ENCODE results near the gene PRDM11. TPM values are rescaled to one million over a fixed set of nuclear protein-coding genes. Genes with fewer than 3 reads are reported as not detected.
A peak's percentile ranks its signal among the peaks of the same experiment; 100 is the strongest.

The PRDM11 gene
- total and polyA plus RNA-seq, 7 experiments from 2014 or later, result 0.44 to 8.8 (median 5.7) TPM

DNA sequence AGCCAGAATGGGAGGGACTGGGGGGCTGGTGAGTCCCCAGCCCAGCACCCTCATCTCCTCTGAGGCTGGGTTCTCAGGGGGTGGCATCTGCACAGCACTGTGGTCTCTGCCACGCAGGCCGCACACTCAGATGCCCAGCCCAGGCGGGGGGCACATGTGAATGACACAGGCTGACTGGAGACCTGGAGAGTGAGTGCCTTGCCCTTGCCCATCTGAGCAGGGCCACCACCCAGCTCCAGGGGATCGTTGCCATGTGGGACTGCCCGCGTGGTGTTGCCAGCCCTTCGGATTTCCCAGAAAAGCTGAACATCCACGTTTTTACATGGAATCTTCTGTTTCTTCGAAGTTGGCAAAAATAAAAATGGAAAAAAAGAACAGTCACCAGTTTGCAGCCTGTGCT, 18.9 kb downstream of the PRDM11 start:
- intact Hi-C loops (cut with micrococcal nuclease), result no loop called here

DNA sequence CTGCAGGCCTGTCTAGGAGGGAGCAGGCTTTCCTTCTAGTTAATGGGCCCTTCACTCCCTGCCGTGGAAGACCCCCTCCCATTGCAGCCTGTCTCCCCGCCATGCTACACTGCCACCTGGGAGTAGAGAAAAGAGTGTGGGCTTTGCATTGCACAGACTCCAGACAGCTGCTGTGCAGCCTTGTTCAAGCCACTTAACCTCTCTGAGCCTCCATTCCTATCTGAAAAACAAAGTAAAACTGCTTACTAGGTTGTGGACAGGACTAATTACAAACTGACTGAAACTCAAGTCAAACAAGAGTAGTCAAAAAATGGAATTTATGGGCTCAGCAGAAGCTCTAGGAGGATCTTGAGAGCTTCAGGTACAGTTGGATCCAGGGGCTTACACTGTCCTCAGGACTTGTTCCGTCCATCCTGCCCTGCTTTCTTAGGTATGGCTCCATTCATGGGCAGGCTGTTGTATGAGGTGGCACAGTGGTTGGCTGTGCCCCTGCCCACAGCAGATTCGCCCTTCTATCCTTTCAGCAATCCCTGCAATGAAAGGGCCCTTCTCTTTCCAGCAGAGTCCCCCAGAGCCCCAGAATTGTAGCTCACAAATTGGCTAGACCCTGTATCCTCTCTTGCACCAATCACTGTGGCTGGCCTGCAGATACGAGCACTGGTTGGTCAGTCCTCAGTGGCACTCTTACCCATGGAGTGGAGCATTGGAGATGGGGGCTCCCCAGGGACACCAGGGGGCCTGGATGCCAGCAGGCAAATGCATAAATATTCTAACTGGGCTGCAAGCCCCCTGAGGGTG, 19.6 kb downstream of the PRDM11 start:
- Histone ChIP-seq H3K9me3 (ENCODE audit: control insufficient read depth in 2 of 3, low read length in 3 of 3) (no peaks in the 10 kb centered on the region), H3K27me3 (ENCODE audit: control insufficient read depth in 2 of 2, insufficient read depth in 2 of 2, low read length in 2 of 2) (no peaks in the 10 kb centered on the region), H3K36me3 (ENCODE audit: control insufficient read depth in 2 of 3, insufficient read depth in 3 of 3, low read length in 3 of 3) (no peaks in the 10 kb centered on the region), H3K4me3 (ENCODE audit: low read length) (no peak overlapping the region), H3K27ac (ENCODE audit: low read depth, low read length) (no peak overlapping the region), H3K4me1 (ENCODE audit: control insufficient read depth in 2 of 2, insufficient read depth in 2 of 2, low read length in 2 of 2) (no peaks in the 10 kb centered on the region)
- CTCF ChIA-PET, result no interaction called here
- Mint-ChIP-seq H3K9me3 (no peaks in the 10 kb centered on the region), H3K27ac (no peak overlapping the region), H3K4me1 (peaks cover 0 to 11% (median 6%) of the 10 kb centered on the region in 7 donors), H3K27me3 (peaks cover 0 to 5% (median 0%) of the 10 kb centered on the region in 5 donors), H3K36me3 (peaks cover 0 to 4% (median 0%) of the 10 kb centered on the region in 5 donors), H3K4me3 (no peak overlapping the region)
- no peak for ATAC-seq
- no peak for DNase-seq
- POLR2A ChIA-PET, result no interaction called here
- intact Hi-C loops (cut with micrococcal nuclease), result no loop called here

More for the DNA sequence above, 18.9 kb downstream of the PRDM11 start:
- Histone ChIP-seq H3K4me1 (ENCODE audit: control insufficient read depth in 2 of 2, insufficient read depth in 2 of 2, low read length in 2 of 2) (no peaks in the 10 kb centered on the region), H3K27me3 (ENCODE audit: control insufficient read depth in 2 of 2, insufficient read depth in 2 of 2, low read length in 2 of 2) (no peaks in the 10 kb centered on the region), H3K9me3 (ENCODE audit: control insufficient read depth in 2 of 3, low read length in 3 of 3) (no peaks in the 10 kb centered on the region), H3K36me3 (ENCODE audit: control insufficient read depth in 2 of 3, insufficient read depth in 3 of 3, low read length in 3 of 3) (no peaks in the 10 kb centered on the region), H3K4me3 (ENCODE audit: low read length) (no peak overlapping the region), H3K27ac (ENCODE audit: low read depth, low read length) (no peak overlapping the region)
- ATAC-seq (no peak), DNase-seq (no peak)
- Mint-ChIP-seq H3K4me3 (no peak overlapping the region), H3K9me3 (no peaks in the 10 kb centered on the region), H3K4me1 (peaks cover 0 to 9% (median 4%) of the 10 kb centered on the region in 7 donors), H3K27me3 (peaks cover 0 to 3% (median 0%) of the 10 kb centered on the region in 5 donors), H3K36me3 (peaks cover 0 to 4% (median 0%) of the 10 kb centered on the region in 5 donors), H3K27ac (peak overlapping the region in 1 of 9 donors; percentile 47)
- POLR2A ChIA-PET, result no interaction called here
- CTCF ChIA-PET, result no interaction called here

DNA sequence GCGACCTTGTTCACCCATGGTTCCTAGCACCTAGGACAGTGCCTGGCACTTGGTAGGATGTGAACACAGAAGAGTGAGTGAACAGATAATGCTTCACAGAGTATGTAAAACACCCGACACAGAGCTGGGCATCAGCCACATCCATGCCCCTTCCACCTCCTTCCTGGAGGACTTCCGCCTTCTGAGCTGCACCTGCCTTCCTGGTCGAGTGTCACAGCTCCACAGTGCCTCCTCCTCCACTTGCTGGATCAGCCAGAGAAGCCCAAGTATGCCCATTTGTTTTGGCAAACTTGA, 20.1 kb downstream of the PRDM11 start:
- Histone ChIP-seq H3K9me3 (ENCODE audit: control insufficient read depth in 2 of 3, low read length in 3 of 3) (no peaks in the 10 kb centered on the region), H3K27ac (ENCODE audit: low read depth, low read length) (no peak overlapping the region), H3K4me3 (ENCODE audit: low read length) (no peak overlapping the region), H3K27me3 (ENCODE audit: control insufficient read depth in 2 of 2, insufficient read depth in 2 of 2, low read length in 2 of 2) (no peaks in the 10 kb centered on the region), H3K4me1 (ENCODE audit: control insufficient read depth in 2 of 2, insufficient read depth in 2 of 2, low read length in 2 of 2) (no peaks in the 10 kb centered on the region), H3K36me3 (ENCODE audit: control insufficient read depth in 2 of 3, insufficient read depth in 3 of 3, low read length in 3 of 3) (no peaks in the 10 kb centered on the region)
- ChIA-PET POLR2A (no interaction called here), CTCF (no interaction called here)
- peaks cover 0 to 4% (median 0%) of the 10 kb centered on the region in 5 donors for H3K36me3 Mint-ChIP-seq
- H3K27ac Mint-ChIP-seq, result no peak overlapping the region
- intact Hi-C loops (cut with micrococcal nuclease), result no loop called here
- ATAC-seq, result no peak
- H3K4me1 Mint-ChIP-seq, result peaks cover 0 to 11% (median 6%) of the 10 kb centered on the region in 7 donors
- no peak overlapping the region for H3K4me3 Mint-ChIP-seq
- H3K9me3 Mint-ChIP-seq, result no peaks in the 10 kb centered on the region
- DNase-seq, result no peak
- peaks cover 0 to 5% (median 0%) of the 10 kb centered on the region in 5 donors for H3K27me3 Mint-ChIP-seq

DNA sequence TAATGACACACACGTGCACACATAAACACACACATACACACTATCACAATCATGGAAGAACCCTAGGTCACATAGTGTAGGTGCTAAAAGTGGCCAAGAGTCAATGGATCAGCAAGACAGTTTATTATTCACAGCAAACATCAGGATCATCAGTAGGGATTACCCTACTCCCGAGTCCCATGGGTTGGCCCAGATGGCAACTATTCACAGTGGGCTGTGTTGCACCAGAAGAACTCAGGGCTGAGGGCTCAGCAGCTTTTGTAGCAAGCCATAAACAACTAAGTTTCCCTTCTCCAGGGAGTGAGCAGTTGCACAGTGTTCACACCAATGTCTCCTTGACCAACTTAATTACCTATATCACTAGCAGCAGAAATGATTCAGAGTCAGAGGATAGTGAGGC, 20.8 kb downstream of the PRDM11 start:
- no peaks in the 10 kb centered on the region for H3K9me3 Mint-ChIP-seq
- no peaks in the 10 kb centered on the region for H3K36me3 ChIP-seq (ENCODE audit: control insufficient read depth in 2 of 3, insufficient read depth in 3 of 3, low read length in 3 of 3)
- ChIA-PET CTCF (no interaction called here), POLR2A (no interaction called here)
- no peak for DNase-seq
- H3K9me3 ChIP-seq (ENCODE audit: control insufficient read depth in 2 of 3, low read length in 3 of 3), result no peaks in the 10 kb centered on the region
- no peaks in the 10 kb centered on the region for H3K27me3 ChIP-seq (ENCODE audit: control insufficient read depth in 2 of 2, insufficient read depth in 2 of 2, low read length in 2 of 2)
- H3K27ac ChIP-seq (ENCODE audit: low read depth, low read length), result no peak overlapping the region
- peaks cover 0 to 4% (median 0%) of the 10 kb centered on the region in 5 donors for H3K36me3 Mint-ChIP-seq
- peaks cover 0 to 11% (median 6%) of the 10 kb centered on the region in 7 donors for H3K4me1 Mint-ChIP-seq
- H3K4me1 ChIP-seq (ENCODE audit: control insufficient read depth in 2 of 2, insufficient read depth in 2 of 2, low read length in 2 of 2), result no peaks in the 10 kb centered on the region
- H3K4me3 Mint-ChIP-seq, result no peak overlapping the region
- no peak overlapping the region for H3K4me3 ChIP-seq (ENCODE audit: low read length)
- H3K27me3 Mint-ChIP-seq, result peaks cover 0 to 5% (median 0%) of the 10 kb centered on the region in 5 donors
- ATAC-seq, result no peak
- H3K27ac Mint-ChIP-seq, result no peak overlapping the region
- intact Hi-C loops (cut with micrococcal nuclease), result no loop called here

DNA sequence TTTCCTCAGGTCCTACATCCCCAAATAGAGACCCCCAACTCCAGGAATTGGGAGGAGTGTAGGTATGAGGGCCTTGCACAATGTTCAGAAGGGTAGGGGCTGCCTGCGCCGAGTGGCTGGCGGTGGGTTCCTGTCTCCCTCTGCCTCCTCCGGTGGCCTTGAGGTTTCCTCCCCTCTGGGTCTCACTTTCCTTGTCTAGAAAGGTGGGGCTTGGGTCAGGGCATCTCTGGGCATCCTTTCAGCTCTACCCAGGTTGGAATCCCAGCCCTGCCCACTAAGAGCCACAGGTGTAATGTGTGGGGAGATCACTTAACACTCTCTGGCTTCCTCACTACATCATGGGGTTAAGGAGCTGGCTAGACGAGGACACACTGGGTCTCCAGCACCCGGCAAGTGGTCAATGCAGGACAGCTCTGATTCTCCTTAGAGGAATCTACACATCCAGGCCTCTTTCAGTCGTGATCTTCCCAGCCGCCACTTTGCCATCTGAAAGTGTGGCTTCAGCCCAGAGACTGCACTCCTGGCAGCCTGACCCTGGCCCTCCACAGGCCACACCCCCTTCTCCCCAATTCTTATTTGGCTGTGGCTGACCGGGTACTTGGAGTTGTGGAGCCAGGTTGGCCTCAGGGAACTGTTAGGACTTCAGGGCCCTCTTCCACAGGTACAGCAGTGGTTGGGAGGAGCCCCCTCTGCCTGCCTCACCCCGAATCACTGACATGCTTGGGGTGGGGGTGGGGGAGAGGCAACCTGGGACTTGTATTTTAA, 22.1 kb downstream of the PRDM11 start:
- H3K36me3 ChIP-seq (ENCODE audit: control insufficient read depth in 2 of 3, insufficient read depth in 3 of 3, low read length in 3 of 3), result no peaks in the 10 kb centered on the region
- H3K4me3 ChIP-seq (ENCODE audit: low read length), result no peak overlapping the region
- no peaks in the 10 kb centered on the region for H3K9me3 ChIP-seq (ENCODE audit: control insufficient read depth in 2 of 3, low read length in 3 of 3)
- peaks cover 0 to 11% (median 4%) of the 10 kb centered on the region in 7 donors for H3K4me1 Mint-ChIP-seq
- CTCF ChIA-PET, result no interaction called here
- no peaks in the 10 kb centered on the region for H3K27me3 ChIP-seq (ENCODE audit: control insufficient read depth in 2 of 2, insufficient read depth in 2 of 2, low read length in 2 of 2)
- H3K27me3 Mint-ChIP-seq, result peaks cover 0 to 5% (median 0%) of the 10 kb centered on the region in 5 donors
- POLR2A ChIA-PET, result no interaction called here
- no peak overlapping the region for H3K4me3 Mint-ChIP-seq
- no peak overlapping the region for H3K27ac ChIP-seq (ENCODE audit: low read depth, low read length)
- H3K9me3 Mint-ChIP-seq, result no peaks in the 10 kb centered on the region
- H3K27ac Mint-ChIP-seq, result no peak overlapping the region
- intact Hi-C loops (cut with micrococcal nuclease), result no loop called here
- DNase-seq, result no peak
- ATAC-seq, result no peak
- no peaks in the 10 kb centered on the region for H3K4me1 ChIP-seq (ENCODE audit: control insufficient read depth in 2 of 2, insufficient read depth in 2 of 2, low read length in 2 of 2)
- H3K36me3 Mint-ChIP-seq, result peaks cover 0 to 4% (median 0%) of the 10 kb centered on the region in 5 donors

DNA sequence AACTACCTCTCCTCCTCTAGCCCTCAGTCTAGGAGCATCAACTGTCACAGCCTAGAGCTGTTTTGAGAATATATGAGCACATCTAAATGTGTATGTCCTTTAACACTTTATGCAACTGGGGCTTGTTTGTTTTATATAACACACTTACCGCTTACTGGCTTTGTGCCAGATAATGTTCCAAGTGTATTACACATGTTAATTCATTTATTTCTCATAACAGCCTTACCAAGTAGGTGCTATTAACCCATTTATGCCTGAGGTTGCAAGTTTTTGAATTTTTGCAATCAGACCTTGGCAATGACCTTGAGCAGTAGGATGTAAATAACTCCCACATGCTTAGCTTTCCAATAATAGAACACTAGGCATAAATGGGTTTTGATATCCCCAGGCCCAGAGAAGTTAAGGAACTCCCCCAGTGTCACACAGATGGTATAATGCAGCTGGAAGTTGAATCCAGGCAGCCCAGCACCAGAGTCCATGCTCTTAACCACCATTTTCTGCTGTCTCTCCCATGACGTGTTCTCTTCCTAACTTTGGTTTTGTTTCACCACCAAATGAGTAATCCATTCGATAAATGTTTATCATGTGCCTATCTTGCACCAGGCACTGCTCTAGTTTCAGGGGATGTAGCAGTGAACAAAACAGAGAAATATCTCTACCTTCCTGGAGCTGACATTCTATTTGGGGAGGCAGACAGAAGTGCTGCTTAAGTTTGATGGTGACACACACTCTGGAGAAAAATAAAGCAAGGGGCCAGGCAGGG, 23.1 kb downstream of the PRDM11 start:
- peaks cover 0 to 4% (median 0%) of the 10 kb centered on the region in 5 donors for H3K36me3 Mint-ChIP-seq
- intact Hi-C loops (cut with micrococcal nuclease), result no loop called here
- ChIA-PET POLR2A (no interaction called here), CTCF (no interaction called here)
- H3K4me3 ChIP-seq (ENCODE audit: low read length), result no peak overlapping the region
- no peaks in the 10 kb centered on the region for H3K9me3 Mint-ChIP-seq
- no peak overlapping the region for H3K4me3 Mint-ChIP-seq
- peaks cover 0 to 11% (median 4%) of the 10 kb centered on the region in 7 donors for H3K4me1 Mint-ChIP-seq
- H3K27me3 Mint-ChIP-seq, result peaks cover 0 to 5% (median 0%) of the 10 kb centered on the region in 5 donors
- H3K27me3 ChIP-seq (ENCODE audit: control insufficient read depth in 2 of 2, insufficient read depth in 2 of 2, low read length in 2 of 2), result no peaks in the 10 kb centered on the region
- H3K9me3 ChIP-seq (ENCODE audit: control insufficient read depth in 2 of 3, low read length in 3 of 3), result no peaks in the 10 kb centered on the region
- DNase-seq, result no peak
- no peaks in the 10 kb centered on the region for H3K36me3 ChIP-seq (ENCODE audit: control insufficient read depth in 2 of 3, insufficient read depth in 3 of 3, low read length in 3 of 3)
- ATAC-seq, result no peak
- H3K4me1 ChIP-seq (ENCODE audit: control insufficient read depth in 2 of 2, insufficient read depth in 2 of 2, low read length in 2 of 2), result no peaks in the 10 kb centered on the region
- H3K27ac ChIP-seq (ENCODE audit: low read depth, low read length), result no peak overlapping the region
- H3K27ac Mint-ChIP-seq, result peak overlapping the region in 1 of 9 donors; percentile 84
